KMS-11 (cell line): Measurements from ENCODE around the gene SMOC2.

Experiments used
- H2AFZ ChIP-seq: fragments of 200-600 bp; sonication (generic); 2 replicates; pipeline ENCODE4 v1.6.1; 2016; ENCODE audit warnings: antibody characterized with exemption, mixed run types, low read depth
- H3K27ac ChIP-seq: fragments of 200-600 bp; sonication (generic); 2 replicates; pipeline ENCODE4 v1.6.1; 2016; ENCODE audit warnings: mild to moderate bottlenecking, mixed run types
- H3K27me3 ChIP-seq: fragments of 200-600 bp; sonication (generic); 2 replicates; pipeline ENCODE4 v1.6.1; 2017; ENCODE audit warnings: mild to moderate bottlenecking, low read depth, mixed run types, moderate library complexity; ENCODE audit not compliant: insufficient read depth
- H3K36me3 ChIP-seq: fragments of 200-600 bp; sonication (generic); 2 replicates; pipeline ENCODE4 v1.6.1; 2017; ENCODE audit warnings: mild to moderate bottlenecking, mixed run types; ENCODE audit not compliant: insufficient read depth
- H3K4me1 ChIP-seq: fragments of 200-600 bp; sonication (generic); 2 replicates; pipeline ENCODE4 v1.6.1; 2016; ENCODE audit warnings: mild to moderate bottlenecking, low read depth, mixed run types; ENCODE audit not compliant: poor library complexity, severe bottlenecking
- H3K4me2 ChIP-seq: fragments of 200-600 bp; sonication (generic); 2 replicates; pipeline ENCODE4 v1.7.0; 2016; ENCODE audit warnings: mild to moderate bottlenecking, mixed run types
- H3K4me3 ChIP-seq: fragments of 200-600 bp; sonication (generic); IDR thresholded peaks from 2 replicates; pipeline ENCODE4 v1.6.1; 2017; ENCODE audit warnings: low read depth, low read length, mixed read lengths; ENCODE audit not compliant: insufficient read depth
- H3K79me2 ChIP-seq: fragments of 200-600 bp; sonication (generic); 2 replicates; pipeline ENCODE4 v1.6.1; 2016; ENCODE audit warnings: low read depth, mixed run types; ENCODE audit not compliant: insufficient read depth
- H3K9ac ChIP-seq: fragments of 200-600 bp; sonication (generic); 2 replicates; pipeline ENCODE4 v1.6.1; 2016; ENCODE audit warnings: mild to moderate bottlenecking, mixed run types
- H4K20me1 ChIP-seq: fragments of 200-600 bp; sonication (generic); 2 replicates; pipeline ENCODE4 v1.6.1; 2016; ENCODE audit warnings: mild to moderate bottlenecking, mixed run types; ENCODE audit not compliant: insufficient read depth
- TF ChIP-seq, protein P1 (sequence below): fragments of 200-600 bp; sonication (generic); conservative IDR thresholded peaks from 2 replicates; pipeline ENCODE4 v1.6.1; 2017; ENCODE audit warnings: low read depth, mild to moderate bottlenecking, antibody characterized with exemption, low read length, moderate library complexity, mixed read lengths

Gene SMOC2

DNA sequence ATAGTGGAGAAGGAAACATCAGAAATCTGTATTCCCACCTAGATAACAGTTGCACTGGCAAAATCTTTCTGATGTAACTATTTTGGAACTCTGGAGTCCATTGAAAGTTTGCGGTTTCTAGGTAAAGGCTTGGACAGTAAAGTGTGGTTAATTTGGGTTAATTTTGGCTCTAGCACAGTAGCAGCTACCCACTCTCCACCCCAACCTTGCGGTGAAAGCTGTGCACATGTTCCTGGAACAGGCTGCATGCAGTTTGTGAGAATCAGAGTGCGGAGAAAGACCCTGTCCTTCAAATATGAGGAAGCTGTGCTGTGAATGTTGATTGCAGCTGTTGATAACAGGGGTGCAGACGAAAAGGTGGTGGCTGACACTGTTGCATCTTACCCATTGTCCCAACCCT, 38.4 kb downstream of the SMOC2 start:
- Histone ChIP-seq H3K4me2 (peak overlapping the region; percentile 4; the same call in 1 of the 2 replicates), H3K36me3 (no peaks in the 10 kb centered on the region), H3K9ac (no peak overlapping the region), H3K27me3 (no peaks in the 10 kb centered on the region), H3K4me3 (no peak overlapping the region), H3K27ac (no peak overlapping the region), H3K79me2 (no peaks in the 10 kb centered on the region), H2AFZ (no peak overlapping the region), H3K4me1 (peaks cover 40% of the 10 kb centered on the region), H4K20me1 (no peaks in the 10 kb centered on the region)
- TF ChIP-seq, protein P1, sequence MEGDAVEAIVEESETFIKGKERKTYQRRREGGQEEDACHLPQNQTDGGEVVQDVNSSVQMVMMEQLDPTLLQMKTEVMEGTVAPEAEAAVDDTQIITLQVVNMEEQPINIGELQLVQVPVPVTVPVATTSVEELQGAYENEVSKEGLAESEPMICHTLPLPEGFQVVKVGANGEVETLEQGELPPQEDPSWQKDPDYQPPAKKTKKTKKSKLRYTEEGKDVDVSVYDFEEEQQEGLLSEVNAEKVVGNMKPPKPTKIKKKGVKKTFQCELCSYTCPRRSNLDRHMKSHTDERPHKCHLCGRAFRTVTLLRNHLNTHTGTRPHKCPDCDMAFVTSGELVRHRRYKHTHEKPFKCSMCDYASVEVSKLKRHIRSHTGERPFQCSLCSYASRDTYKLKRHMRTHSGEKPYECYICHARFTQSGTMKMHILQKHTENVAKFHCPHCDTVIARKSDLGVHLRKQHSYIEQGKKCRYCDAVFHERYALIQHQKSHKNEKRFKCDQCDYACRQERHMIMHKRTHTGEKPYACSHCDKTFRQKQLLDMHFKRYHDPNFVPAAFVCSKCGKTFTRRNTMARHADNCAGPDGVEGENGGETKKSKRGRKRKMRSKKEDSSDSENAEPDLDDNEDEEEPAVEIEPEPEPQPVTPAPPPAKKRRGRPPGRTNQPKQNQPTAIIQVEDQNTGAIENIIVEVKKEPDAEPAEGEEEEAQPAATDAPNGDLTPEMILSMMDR, result no peak

DNA sequence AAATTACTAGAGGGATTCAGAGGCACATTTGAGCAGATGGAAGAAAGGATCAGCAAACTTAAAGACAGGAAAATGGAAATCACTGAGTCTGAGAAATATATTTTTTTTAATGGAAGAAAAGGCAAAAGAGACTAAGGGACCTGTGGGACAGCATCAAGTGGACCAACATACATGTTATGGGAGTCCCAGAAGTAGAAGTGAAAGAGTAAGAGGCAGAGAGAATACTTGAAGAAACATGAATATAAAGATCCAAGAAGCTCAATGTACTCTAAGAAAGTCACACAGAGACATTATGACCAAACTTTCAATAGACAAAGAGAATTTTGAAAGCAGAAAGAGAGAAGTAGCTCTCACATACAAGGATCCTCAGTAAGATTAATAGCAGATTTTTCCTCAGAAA, 39.5 kb downstream of the SMOC2 start:
- H4K20me1 ChIP-seq, result no peaks in the 10 kb centered on the region
- TF ChIP-seq, protein P1, result no peak
- H2AFZ ChIP-seq, result no peak overlapping the region
- H3K4me3 ChIP-seq, result no peak overlapping the region
- peaks cover 40% of the 10 kb centered on the region for H3K4me1 ChIP-seq
- no peaks in the 10 kb centered on the region for H3K27me3 ChIP-seq
- H3K4me2 ChIP-seq, result no peak overlapping the region; the same call in 1 of the 2 replicates
- no peaks in the 10 kb centered on the region for H3K79me2 ChIP-seq
- H3K27ac ChIP-seq, result no peak overlapping the region
- no peaks in the 10 kb centered on the region for H3K36me3 ChIP-seq
- no peak overlapping the region for H3K9ac ChIP-seq

DNA sequence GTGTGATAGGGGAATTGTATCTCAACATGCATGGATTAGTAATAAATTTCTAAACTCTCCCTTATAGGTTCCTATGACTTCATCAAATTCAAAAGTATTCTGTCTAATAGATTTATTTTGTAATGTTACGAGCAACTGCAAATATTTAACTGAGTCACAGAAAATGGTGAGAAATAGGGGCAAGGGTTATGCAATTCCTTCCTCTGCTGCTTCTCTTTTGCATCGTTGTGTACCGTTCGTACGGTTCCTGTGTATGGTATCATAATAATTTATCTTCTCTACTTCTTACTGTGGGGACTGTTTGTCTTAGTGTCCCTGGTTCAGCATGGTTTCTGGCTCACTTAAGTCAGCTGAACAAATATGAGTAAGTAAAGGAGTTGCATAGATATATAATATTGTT, 44.8 kb downstream of the SMOC2 start:
- Histone ChIP-seq H3K79me2 (no peaks in the 10 kb centered on the region), H4K20me1 (no peaks in the 10 kb centered on the region), H3K9ac (no peak overlapping the region), H3K27me3 (no peaks in the 10 kb centered on the region), H3K4me2 (no peak overlapping the region), H2AFZ (no peak overlapping the region), H3K4me3 (no peak overlapping the region), H3K27ac (no peak overlapping the region), H3K4me1 (no peaks in the 10 kb centered on the region), H3K36me3 (no peaks in the 10 kb centered on the region)
- TF ChIP-seq, protein P1, result no peak

DNA sequence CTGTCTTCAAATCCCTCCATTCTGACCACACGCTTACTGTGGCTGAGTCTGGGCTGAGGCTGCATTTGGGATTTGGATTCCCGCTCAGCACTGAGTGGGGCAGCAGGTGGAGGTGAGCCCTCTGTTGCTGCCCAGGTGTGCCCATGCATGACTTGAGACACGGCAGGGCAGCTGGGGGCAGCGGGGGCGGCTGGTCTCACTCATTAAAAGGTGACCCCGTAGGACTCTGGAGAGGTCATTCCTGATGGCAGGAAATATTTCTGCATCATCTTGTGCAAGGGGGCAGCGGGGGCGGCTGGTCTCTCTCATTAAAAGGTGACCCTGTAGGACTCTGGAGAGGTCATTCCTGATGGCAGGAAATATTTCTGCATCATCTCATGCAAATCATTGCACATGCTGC, 49.8 kb downstream of the SMOC2 start:
- Histone ChIP-seq H3K27ac (no peak overlapping the region), H2AFZ (no peak overlapping the region), H3K27me3 (no peaks in the 10 kb centered on the region), H3K36me3 (no peaks in the 10 kb centered on the region), H3K4me1 (no peaks in the 10 kb centered on the region), H4K20me1 (no peaks in the 10 kb centered on the region), H3K4me3 (no peak overlapping the region), H3K79me2 (no peaks in the 10 kb centered on the region), H3K4me2 (no peak overlapping the region), H3K9ac (no peak overlapping the region)
- TF ChIP-seq, protein P1, result no peak
